NB4 (cell line): ENCODE data around the gene CHCHD2.
A peak's percentile ranks its signal among the peaks of the same experiment; 100 is the strongest.
"Not testable (repeated sequence)": the region's sequence is repeated elsewhere in the genome, so short reads cannot be mapped to it uniquely, and the experiment has no call there.

ENCODE experiments used
- DNase-seq: peaks from one replicate; pipeline ENCODE4 v3.0.0; 2010; ENCODE audit warnings: low read depth
- H3K4me3 ChIP-seq: one replicate; pipeline ENCODE4 v1.5.1; 2011; ENCODE audit warnings: mild to moderate bottlenecking, low read depth, low read length, moderate library complexity
- CTCF ChIP-seq: IDR thresholded peaks from one replicate; pipeline ENCODE4 v1.5.1; 2012; ENCODE audit warnings: low read depth, low read length
- MAX ChIP-seq: IDR thresholded peaks from 2 replicates; pipeline ENCODE4 v1.6.1; 2011; ENCODE audit warnings: low read depth, low read length
- MYC ChIP-seq: IDR thresholded peaks from 2 replicates; pipeline ENCODE4 v1.6.1; 2011; ENCODE audit warnings: low read depth, low read length
- POLR2A ChIP-seq: IDR thresholded peaks from 2 replicates; pipeline ENCODE4 v1.6.1; 2011; ENCODE audit warnings: mild to moderate bottlenecking; ENCODE audit not compliant: insufficient read length; ENCODE audit errors: extremely low read depth

The CHCHD2 gene

GRCh38 chr7:56074371-56074791 lies 31.9 kb downstream of the CHCHD2 start:
- TF ChIP-seq MYC (no peak), CTCF (peak; percentile 89), MAX (no peak), POLR2A (no peak)
- no peak overlapping the region for H3K4me3 ChIP-seq
- peak; percentile 76 for DNase-seq

- DNase-seq, H3K4me3 ChIP-seq: not testable (repeated sequence)
Observed at GRCh38 chr7:56066376-56066775, 39.9 kb downstream of the CHCHD2 start.

- DNase-seq, result peak; percentile 96
- peak within 1 kb of the TSS; percentile 85 for H3K4me3 ChIP-seq
- TF ChIP-seq MYC, result peak; percentile 94
- peak; percentile 99 for TF ChIP-seq POLR2A
- TF ChIP-seq CTCF, result peak; percentile 9
- TF ChIP-seq MAX, result peak; percentile 92
Observed at GRCh38 chr7:56063882-56064625, 42.2 kb downstream of the CHCHD2 start, which contains the start of gene SUMF2. TSS of gene SUMF2 (plus strand) at chr7:56064286. CDS start at chr7:56064312, 26 bp downstream.

GRCh38 chr7:56063500-56063881 lies 42.8 kb downstream of the CHCHD2 start:
- DNase-seq, result no peak
- peak overlapping the region; percentile 85 for H3K4me3 ChIP-seq
- no peak for TF ChIP-seq MAX
- no peak for TF ChIP-seq POLR2A

GRCh38 chr7:56062382-56062781 lies 43.9 kb downstream of the CHCHD2 start:
- TF ChIP-seq CTCF (no peak), POLR2A (no peak), MAX (no peak), MYC (no peak)
- no peak overlapping the region for H3K4me3 ChIP-seq
- peak; percentile 71 for DNase-seq

GRCh38 chr7:56053993-56054392 lies 52.3 kb downstream of the CHCHD2 start:
- peak overlapping the region; percentile 98 for H3K4me3 ChIP-seq

More at GRCh38 chr7:56053993-56054392, 52.3 kb downstream of the CHCHD2 start:
- DNase-seq, result no peak
- TF ChIP-seq MYC (no peak), MAX (no peak), POLR2A (no peak), CTCF (no peak)
